Measurements from ENCODE around the gene SBF1.

Gene SBF1

GRCh38 chr22:50502628-50503474 lies 28.0 kb upstream of the SBF1 start:
- no peak for ATAC-seq
- TF ChIP-seq POU6F1 (CRISPR knock-in tag; IDR thresholded peaks at IDR 0.05; ENCODE audit: borderline replicate concordance, low read depth) (no peak), SNAI2 (CRISPR knock-in tag; IDR thresholded peaks at IDR 0.05) (no peak), ZNF8 (CRISPR knock-in tag; IDR thresholded peaks at IDR 0.05) (no peak), PATZ1 (CRISPR knock-in tag; IDR thresholded peaks at IDR 0.05; ENCODE audit: borderline replicate concordance) (no peak), ARNTL (CRISPR knock-in tag; IDR thresholded peaks at IDR 0.05; ENCODE audit: borderline replicate concordance, low read depth) (no peak), CREB5 (CRISPR knock-in tag; IDR thresholded peaks at IDR 0.05; ENCODE audit: low read depth) (no peak), ISL1 (CRISPR knock-in tag; IDR thresholded peaks at IDR 0.05) (no peak), ZC3H10 (CRISPR knock-in tag; IDR thresholded peaks at IDR 0.05) (no peak), ZFP3 (CRISPR knock-in tag; IDR thresholded peaks at IDR 0.05) (no peak), TOX (CRISPR knock-in tag; IDR thresholded peaks at IDR 0.05; ENCODE audit: borderline replicate concordance) (no peak), ZNF70 (CRISPR knock-in tag; IDR thresholded peaks at IDR 0.05) (no peak), CSDC2 (CRISPR knock-in tag; IDR thresholded peaks at IDR 0.05) (no peak), BACH2 (CRISPR knock-in tag; IDR thresholded peaks at IDR 0.05; ENCODE audit: borderline replicate concordance) (no peak), PPARA (CRISPR knock-in tag; IDR thresholded peaks at IDR 0.05; ENCODE audit: borderline replicate concordance) (no peak), RARB (CRISPR knock-in tag; IDR thresholded peaks at IDR 0.05) (no peak), ZNF565 (CRISPR knock-in tag; conservative IDR thresholded peaks at IDR 0.05; ENCODE audit: low read depth) (no peak), GLIS3 (CRISPR knock-in tag; IDR thresholded peaks at IDR 0.05) (no peak), ZFP30 (CRISPR knock-in tag; IDR thresholded peaks at IDR 0.05) (no peak), OSR1 (CRISPR knock-in tag; IDR thresholded peaks at IDR 0.05) (no peak)

GRCh38 chr22:50502096-50502495 lies 27.3 kb upstream of the SBF1 start:
- no peak for ATAC-seq
- TF ChIP-seq ZFP30 (CRISPR knock-in tag; IDR thresholded peaks at IDR 0.05) (no peak), PATZ1 (CRISPR knock-in tag; IDR thresholded peaks at IDR 0.05; ENCODE audit: borderline replicate concordance) (no peak), ESRRG (CRISPR knock-in tag; IDR thresholded peaks at IDR 0.05) (no peak), ZNF565 (CRISPR knock-in tag; conservative IDR thresholded peaks at IDR 0.05; ENCODE audit: low read depth) (no peak), PPARA (CRISPR knock-in tag; IDR thresholded peaks at IDR 0.05; ENCODE audit: borderline replicate concordance) (no peak), ZFP3 (CRISPR knock-in tag; IDR thresholded peaks at IDR 0.05) (no peak), CREB5 (CRISPR knock-in tag; IDR thresholded peaks at IDR 0.05; ENCODE audit: low read depth) (no peak), ZNF70 (CRISPR knock-in tag; IDR thresholded peaks at IDR 0.05) (no peak), TOX (CRISPR knock-in tag; IDR thresholded peaks at IDR 0.05; ENCODE audit: borderline replicate concordance) (no peak), RARB (CRISPR knock-in tag; IDR thresholded peaks at IDR 0.05) (no peak), OSR1 (CRISPR knock-in tag; IDR thresholded peaks at IDR 0.05) (no peak), CSRNP3 (CRISPR knock-in tag; IDR thresholded peaks at IDR 0.05) (no peak), CSDC2 (CRISPR knock-in tag; IDR thresholded peaks at IDR 0.05) (no peak), ZNF8 (CRISPR knock-in tag; IDR thresholded peaks at IDR 0.05) (no peak), ZC3H10 (CRISPR knock-in tag; IDR thresholded peaks at IDR 0.05) (no peak), ISL1 (CRISPR knock-in tag; IDR thresholded peaks at IDR 0.05) (no peak), SNAI2 (CRISPR knock-in tag; IDR thresholded peaks at IDR 0.05) (no peak), BACH2 (CRISPR knock-in tag; IDR thresholded peaks at IDR 0.05; ENCODE audit: borderline replicate concordance) (no peak), ARNTL (CRISPR knock-in tag; IDR thresholded peaks at IDR 0.05; ENCODE audit: borderline replicate concordance, low read depth) (no peak)

All from SK-N-SH treated with all-trans-retinoic acid at 6 μM for 48 hours (cell line).